D721Med (cell line): ENCODE measurements around the gene EFHD1.

Experiments
- DNase-seq: peaks from one replicate; pipeline ENCODE4 v3.0.0; 2011; ENCODE audit warnings: low spot score; ENCODE audit not compliant: insufficient read length
- FAIRE-seq: peaks from 2 replicates; lab custom pipeline; 2011; peaks lifted over from hg19 to GRCh38; lab: Jason Lieb, UNC
- TF ChIP-seq, protein P1 (sequence below): IDR thresholded peaks from 2 replicates; pipeline ENCODE4 v1.5.1; 2012; ENCODE audit warnings: mild to moderate bottlenecking, control low read depth; ENCODE audit not compliant: insufficient read depth; ENCODE audit errors: missing control alignments

Gene EFHD1

DNA sequence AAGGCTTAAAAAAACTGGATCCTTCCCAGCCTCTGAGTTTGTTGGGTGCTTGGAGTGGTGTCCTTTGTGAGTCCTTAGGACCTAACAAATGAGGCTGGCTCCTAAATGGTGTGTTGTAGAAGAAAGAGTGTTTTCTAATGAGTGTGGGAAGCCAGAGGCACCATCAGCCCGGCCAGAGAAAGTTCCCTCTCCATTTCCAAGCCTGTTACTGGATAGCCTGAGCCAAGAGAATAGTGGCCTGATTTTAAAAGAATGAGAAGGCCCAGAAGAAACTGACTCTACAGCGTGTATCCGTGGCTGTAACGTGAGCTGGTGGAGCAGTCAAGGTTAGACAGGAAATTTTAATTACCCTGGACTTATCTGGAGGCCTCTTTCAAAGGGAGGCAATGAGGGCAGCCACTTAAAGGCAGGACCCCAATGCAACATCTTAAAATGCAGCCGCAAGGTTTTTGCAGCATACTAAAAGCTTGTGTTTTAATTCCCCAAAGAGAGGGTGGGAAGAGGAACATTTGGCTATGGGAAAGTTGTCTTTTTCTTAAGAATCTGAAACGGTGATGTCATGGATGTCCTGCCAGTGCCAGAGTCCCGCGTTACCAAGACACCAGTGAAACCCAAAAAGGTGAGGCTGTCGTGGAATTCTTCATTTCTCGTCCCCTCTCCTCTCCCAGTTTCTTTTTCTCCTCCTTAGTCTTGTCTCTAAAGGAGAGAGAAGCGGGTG, 4.6 kb downstream of the EFHD1 start:
- FAIRE-seq, result no peak
- TF ChIP-seq, protein P1, sequence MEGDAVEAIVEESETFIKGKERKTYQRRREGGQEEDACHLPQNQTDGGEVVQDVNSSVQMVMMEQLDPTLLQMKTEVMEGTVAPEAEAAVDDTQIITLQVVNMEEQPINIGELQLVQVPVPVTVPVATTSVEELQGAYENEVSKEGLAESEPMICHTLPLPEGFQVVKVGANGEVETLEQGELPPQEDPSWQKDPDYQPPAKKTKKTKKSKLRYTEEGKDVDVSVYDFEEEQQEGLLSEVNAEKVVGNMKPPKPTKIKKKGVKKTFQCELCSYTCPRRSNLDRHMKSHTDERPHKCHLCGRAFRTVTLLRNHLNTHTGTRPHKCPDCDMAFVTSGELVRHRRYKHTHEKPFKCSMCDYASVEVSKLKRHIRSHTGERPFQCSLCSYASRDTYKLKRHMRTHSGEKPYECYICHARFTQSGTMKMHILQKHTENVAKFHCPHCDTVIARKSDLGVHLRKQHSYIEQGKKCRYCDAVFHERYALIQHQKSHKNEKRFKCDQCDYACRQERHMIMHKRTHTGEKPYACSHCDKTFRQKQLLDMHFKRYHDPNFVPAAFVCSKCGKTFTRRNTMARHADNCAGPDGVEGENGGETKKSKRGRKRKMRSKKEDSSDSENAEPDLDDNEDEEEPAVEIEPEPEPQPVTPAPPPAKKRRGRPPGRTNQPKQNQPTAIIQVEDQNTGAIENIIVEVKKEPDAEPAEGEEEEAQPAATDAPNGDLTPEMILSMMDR, result no peak
- DNase-seq, result no peak

DNA sequence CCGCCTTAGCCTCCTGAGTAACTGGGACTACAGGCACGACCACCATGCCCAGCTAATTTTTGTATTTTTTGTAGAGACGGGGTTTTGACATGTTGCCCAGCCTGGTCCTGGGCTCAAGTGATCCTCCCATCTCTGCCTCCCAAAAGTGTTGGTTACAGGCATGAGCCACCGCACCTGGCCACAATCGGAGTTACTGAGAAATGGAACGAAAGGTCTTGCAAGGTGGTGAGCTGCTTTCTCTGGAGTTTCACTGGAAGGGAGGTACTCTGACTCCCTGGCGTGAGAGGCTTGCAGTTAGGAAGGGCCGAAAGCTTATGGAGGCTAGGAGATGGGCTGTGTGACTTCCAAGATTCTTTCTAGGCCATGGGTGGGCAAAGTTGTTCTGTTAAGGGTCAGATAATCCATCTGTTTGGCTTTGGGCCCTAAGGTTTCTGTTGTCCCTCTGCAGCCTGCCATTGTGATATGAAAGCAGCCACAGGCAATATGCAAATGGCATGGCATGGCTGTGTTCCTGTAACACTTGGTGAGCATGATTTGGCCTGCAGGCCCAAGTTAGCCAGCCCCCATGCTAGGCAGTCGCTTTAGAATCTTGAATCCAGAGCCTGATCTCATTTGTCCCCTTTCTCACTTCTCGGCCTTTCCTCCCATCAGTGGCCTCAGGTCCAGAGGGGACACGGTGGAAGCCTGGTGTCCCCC, 7.9 kb downstream of the EFHD1 start:
- no peak for FAIRE-seq
- TF ChIP-seq, protein P1, result no peak

GRCh38 chr2:232643147-232643425, 9.7 kb downstream of the EFHD1 start:
- TF ChIP-seq, protein P1, result no peak
- FAIRE-seq (no peak), DNase-seq (no peak)

More for the DNA sequence above, 7.9 kb downstream of the EFHD1 start:
- DNase-seq, result no peak

DNA sequence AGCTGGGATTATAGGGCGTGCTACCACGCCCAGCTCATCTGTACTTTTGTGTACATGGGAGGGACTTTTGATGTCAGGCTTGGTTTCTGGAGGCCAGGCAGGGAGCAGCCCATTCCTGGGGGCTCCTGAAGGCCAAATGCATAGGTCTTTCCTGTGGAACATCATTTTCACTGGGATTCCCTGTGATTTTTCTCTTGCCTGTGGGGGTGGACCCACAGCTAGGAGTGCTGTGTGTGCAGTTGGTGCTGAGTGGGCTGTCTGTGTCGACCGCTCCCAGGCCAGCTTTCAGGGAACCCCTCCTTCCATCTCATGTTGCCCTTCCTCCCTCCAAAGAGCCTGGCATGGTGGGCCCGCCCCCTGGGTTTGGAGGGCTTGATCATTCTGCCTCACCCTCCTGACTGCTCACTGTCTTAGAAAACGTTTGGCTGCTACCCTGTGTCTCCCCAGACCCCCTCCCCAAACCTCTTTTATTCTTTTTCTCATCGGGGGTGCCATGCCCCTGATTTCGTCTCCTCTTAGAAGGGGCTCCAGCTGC, 10.5 kb downstream of the EFHD1 start:
- DNase-seq, result no peak
- TF ChIP-seq, protein P1, result no peak
- no peak for FAIRE-seq

- TF ChIP-seq, protein P1, result no peak
- FAIRE-seq, result no peak
Observed at GRCh38 chr2:232645061-232645460, 11.7 kb downstream of the EFHD1 start.

GRCh38 chr2:232646726-232647125, 13.3 kb downstream of the EFHD1 start:
- TF ChIP-seq, protein P1, result no peak
- no peak for FAIRE-seq
- no peak for DNase-seq

More at GRCh38 chr2:232645061-232645460, 11.7 kb downstream of the EFHD1 start:
- no peak for DNase-seq

DNA sequence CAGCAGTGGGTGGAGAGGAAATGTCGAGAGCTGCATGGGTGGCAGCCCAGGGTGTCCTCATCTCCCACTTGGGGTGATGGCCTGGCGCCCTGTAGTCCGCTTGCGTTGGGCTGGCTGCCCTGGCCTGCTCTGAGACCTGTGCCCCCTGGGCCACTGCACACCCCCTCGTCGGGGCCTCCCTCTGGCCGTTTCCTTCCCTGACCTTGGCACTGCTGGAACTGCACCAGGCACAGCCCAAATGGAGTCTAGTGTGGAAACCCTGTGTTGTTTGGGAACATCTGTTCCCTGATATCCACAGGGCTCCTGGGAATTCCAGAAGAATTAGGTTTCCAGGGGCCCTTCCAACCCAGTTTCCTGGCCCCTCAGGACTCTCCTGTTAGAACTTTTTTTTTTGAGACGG, 13.9 kb downstream of the EFHD1 start:
- TF ChIP-seq, protein P1, result no peak
- DNase-seq, result no peak
- no peak for FAIRE-seq
